Heart left ventricle (tissue), 16 donors: Measurements from ENCODE around the gene IFT122. TPM values are rescaled to one million over a fixed set of nuclear protein-coding genes. Genes with fewer than 3 reads are reported as not detected.
"Not testable (repeated sequence)": the region's sequence is repeated elsewhere in the genome, so short reads cannot be mapped to it uniquely, and the experiment has no call there.

Source experiments
- ATAC-seq, 4 donors: fragments of 200-7000 bp; cut with Tn5 transposase; one replicate each; pipeline ENCODE4 v1.9.1; 2020 to 2022; ENCODE audit warnings: moderate library complexity in 4 of 4, mild to moderate bottlenecking in 3 of 4, moderate number of reproducible peaks in 1 of 4
- DNase-seq, 5 donors: peaks; one replicate each; pipeline ENCODE4 v3.0.0-alpha.2; 2020
- H3K27ac ChIP-seq, 12 donors: fragments of 200-600 bp; sonication (generic) in 4 of 12; one replicate each; pipeline versions ENCODE4 v1.5.0 to v1.8.0; 2016 to 2022; ENCODE audit warnings: mild to moderate bottlenecking in 2 of 12
- H3K27me3 ChIP-seq, 9 donors: fragments of 200-600 bp; sonication (generic) in 2 of 9; one replicate each; pipeline versions ENCODE4 v1.5.1 to v1.8.0; 2016 to 2022; ENCODE audit warnings: mild to moderate bottlenecking in 3 of 9
- H3K36me3 ChIP-seq, 9 donors: fragments of 200-600 bp; sonication (generic) in 2 of 9; one replicate each; pipeline versions ENCODE4 v1.5.0 to v1.8.0; 2018 to 2022; ENCODE audit warnings: mild to moderate bottlenecking in 2 of 9
- H3K4me1 ChIP-seq, 12 donors: fragments of 200-600 bp; sonication (generic) in 4 of 12; one replicate each; pipeline versions ENCODE4 v1.5.0 to v1.8.0; 2016 to 2022; ENCODE audit warnings: mild to moderate bottlenecking in 3 of 12
- H3K4me3 ChIP-seq, 12 donors: fragments of 200-600 bp; sonication (generic) in 4 of 12; one replicate each; pipeline versions ENCODE4 v1.5.0 to v1.8.0; 2017 to 2022; ENCODE audit warnings: mild to moderate bottlenecking in 9 of 12, moderate library complexity in 4 of 12
- H3K9me3 ChIP-seq, 12 donors: fragments of 200-600 bp; sonication (generic) in 4 of 12; one replicate each; pipeline versions ENCODE4 v1.5.0 to v1.8.0; 2016 to 2022; ENCODE audit warnings: mild to moderate bottlenecking in 1 of 12
- CTCF ChIP-seq, 12 donors: fragments of 200-600 bp; sonication (generic) in 4 of 12; IDR thresholded peaks; one replicate each; pipeline versions ENCODE4 v1.5.0 to v1.8.0; 2018 to 2022; ENCODE audit warnings: antibody characterized with exemption in 12 of 12, mild to moderate bottlenecking in 5 of 12
- POLR2A ChIP-seq, 2 donors: fragments of 450-650 bp; IDR thresholded peaks; one replicate each; pipeline ENCODE4 v1.6.1; 2017; ENCODE audit warnings: antibody characterized with exemption in 2 of 2, mild to moderate bottlenecking in 2 of 2, moderate library complexity in 2 of 2
- WGBS, 4 donors: extraction: QIAGEN DNeasy Blood & Tissue Kit in 2 of 4; methylation state at CpG; one replicate each; pipeline versions ENCODE4 v1.1.5 to v1.1.7; 2013 to 2018; 5-methylcytosine and 5-hydroxymethylcytosine counted together
- intact Hi-C, 10 donors: fragments of 100-400 bp; cut with DNase I; formaldehyde crosslinking; loops; one replicate each; pipeline versions ENCODE4 v1.11.1 to v1.14.2; 2022
- polyA plus RNA-seq, 2 donors: library from polyadenylated mRNA; stranded (reverse); fragments of 200-250 nt; gene quantifications; one replicate each; pipeline ENCODE4 v1.2.3, GENCODE V29; 2013
- total RNA-seq, 9 donors: library from RNA; depleted of rRNA in 2 of 9; stranded (reverse); fragments of >200 nt in 2 of 9; fragmentation: NEBNext Ultra II Directional in 3 of 9; extraction: Animal tissue kit (Norgen Biotek cat#: 25700) in 3 of 9; gene quantifications; one replicate each; pipeline versions ENCODE4 v1.1.0 to v1.2.4, GENCODE V29; 2016 to 2023
- donor health status: ischemic (EF 13 %, LVEDD 7.1; RV severe dilation, severe dysfunction).
- donor health status: healthy with polysubstance abuse.
- donor health status: DM: no; HTN: yes; CAD: no.
- donor health status: DM: no; HTN: no; CAD: no.
- donor health status: ischemic (EF 25% LVEDD 6.9; RV normal size, moderate dysfunction).
- donor health status: ischemic (EF 25% LVEDD 5.7; RV mildly dilated, moderate dysfunction).
- donor health status: healthy.
- donor health status: DM: yes; HTN: yes; CAD: no.
- donor health status: ischemic (EF 35%, LVEDD 5.7; RV mildly dilated, moderate dysfunction).
- donor health status: nonischemic (EF 11% LVEDD 7.7; RV severe dilation, severe dysfunction).
- donor health status: DM: yes; HTN: yes; CAD: no.
- donor health status: PGD.
- donor health status: ischemic (EF 29% LVEDD 5.4; RV normal size, mild dysfunction).
- donor health status: nonischemic (EF 23%, LVEDD 6.1; RV moderate dilation, normal function).

IFT122 gene
- total and polyA plus RNA-seq, 11 donors, result 7.2 to 34.2 (median 16.6) TPM

GRCh38 chr3:129514110-129514509, 74.1 kb downstream of the IFT122 start:
- DNase-seq (peak in 1 of 5 donors; percentile 53), ATAC-seq (peak; percentile 23 to 60 (median 40))
- Histone ChIP-seq H3K27me3 (no peaks in the 10 kb centered on the region), H3K4me1 (peaks cover 0 to 11% (median 2%) of the 10 kb centered on the region in 12 donors), H3K9me3 (no peaks in the 10 kb centered on the region), H3K36me3 (peaks cover 0 to 50% (median 16%) of the 10 kb centered on the region in 9 donors), H3K27ac (no peak overlapping the region), H3K4me3 (no peak overlapping the region)
- intact Hi-C loops, result no loop called here
- WGBS, 4 donors, result 82 to 96% (median 88%) methylated on average over 10 of the region's 10 CpGs
- TF ChIP-seq POLR2A (IDR thresholded peaks at IDR 0.05), result no peak
- no peak for TF ChIP-seq CTCF (IDR thresholded peaks at IDR 0.05)

GRCh38 chr3:129514563-129514962, 74.5 kb downstream of the IFT122 start:
- H3K9me3 ChIP-seq, result no peaks in the 10 kb centered on the region
- ATAC-seq, result no peak
- no peak for DNase-seq
- peaks cover 0 to 11% (median 2%) of the 10 kb centered on the region in 12 donors for H3K4me1 ChIP-seq
- H3K36me3 ChIP-seq, result peaks cover 0 to 55% (median 16%) of the 10 kb centered on the region in 9 donors
- TF ChIP-seq POLR2A (IDR thresholded peaks at IDR 0.05) (no peak), CTCF (IDR thresholded peaks at IDR 0.05) (no peak)
- intact Hi-C loops, result no loop called here
- H3K4me3 ChIP-seq, result no peak overlapping the region
- 97 to 100% (median 97%) methylated on average over 6 of the region's 6 CpGs for WGBS, 4 donors
- H3K27me3 ChIP-seq, result no peaks in the 10 kb centered on the region
- H3K27ac ChIP-seq, result no peak overlapping the region

- H3K36me3 ChIP-seq, result peaks cover 0 to 58% (median 16%) of the 10 kb centered on the region in 9 donors
- H3K4me1 ChIP-seq, result peaks cover 0 to 11% (median 2%) of the 10 kb centered on the region in 12 donors
- H3K4me3 ChIP-seq, H3K9me3 ChIP-seq, ATAC-seq, H3K27ac ChIP-seq, DNase-seq, H3K27me3 ChIP-seq, intact Hi-C loops: not testable (repeated sequence)
- WGBS, 4 donors, result 88 to 96% (median 92%) methylated on average over 12 to 22 of the region's 25 CpGs
Observed at GRCh38 chr3:129515108-129515820, 75.2 kb downstream of the IFT122 start.

- 86 to 93% (median 91%) methylated on average over 5 to 7 of the region's 7 CpGs for WGBS, 4 donors
Observed at GRCh38 chr3:129515821-129516432, 75.9 kb downstream of the IFT122 start.

GRCh38 chr3:129517516-129517915, 77.5 kb downstream of the IFT122 start:
- peaks cover 0 to 50% (median 5%) of the 10 kb centered on the region in 9 donors for H3K36me3 ChIP-seq

More at GRCh38 chr3:129515821-129516432, 75.9 kb downstream of the IFT122 start:
- H3K4me1 ChIP-seq, H3K4me3 ChIP-seq, DNase-seq, intact Hi-C loops, H3K9me3 ChIP-seq, H3K27me3 ChIP-seq, ATAC-seq, H3K27ac ChIP-seq: not testable (repeated sequence)
- H3K36me3 ChIP-seq, result peaks cover 0 to 52% (median 16%) of the 10 kb centered on the region in 9 donors

More at GRCh38 chr3:129517516-129517915, 77.5 kb downstream of the IFT122 start:
- WGBS, 4 donors, result 84 to 92% (median 90%) methylated on average over 5 to 7 of the region's 7 CpGs
- Histone ChIP-seq H3K9me3 (no peaks in the 10 kb centered on the region), H3K27ac (no peak overlapping the region), H3K27me3 (no peaks in the 10 kb centered on the region), H3K4me1 (no peaks in the 10 kb centered on the region), H3K4me3 (no peak overlapping the region)
- ATAC-seq (no peak), DNase-seq (no peak)
- no peak for TF ChIP-seq POLR2A (IDR thresholded peaks at IDR 0.05)
- no peak for TF ChIP-seq CTCF (IDR thresholded peaks at IDR 0.05)
- intact Hi-C loops, result no loop called here
